Liver (tissue), 9 donors: Measurements from ENCODE around the gene AZGP1. TPM values are rescaled to one million over a fixed set of nuclear protein-coding genes. Genes with fewer than 3 reads are reported as not detected.
"Not testable (repeated sequence)": the region's sequence is repeated elsewhere in the genome, so short reads cannot be mapped to it uniquely, and the experiment has no call there.

Source experiments
- DNase-seq: peaks from one replicate; pipeline ENCODE4 v3.0.0-alpha.2; 2017; ENCODE audit warnings: low spot score
- H3K27ac ChIP-seq, 2 donors: one replicate each; pipeline ENCODE4 v1.7.0; 2013; ENCODE audit warnings: inconsistent platforms in 2 of 2, low read length in 2 of 2, control low read depth in 1 of 2, low read depth in 1 of 2, mild to moderate bottlenecking in 1 of 2
- H3K27me3 ChIP-seq, 4 donors: one replicate each; pipeline versions ENCODE4 v1.6.1 to v1.7.0; 2013; ENCODE audit warnings: low read length in 3 of 4, inconsistent platforms in 1 of 4, mild to moderate bottlenecking in 1 of 4, moderate library complexity in 1 of 4; ENCODE audit not compliant: control insufficient read depth in 4 of 4, insufficient read depth in 4 of 4
- H3K36me3 ChIP-seq, 4 donors: one replicate each; pipeline versions ENCODE4 v1.6.1 to v1.7.0; 2013; ENCODE audit warnings: low read length in 3 of 4, mild to moderate bottlenecking in 3 of 4, low read depth in 1 of 4, moderate library complexity in 1 of 4; ENCODE audit not compliant: control insufficient read depth in 4 of 4, insufficient read depth in 3 of 4
- H3K4me1 ChIP-seq, 4 donors: one replicate each; pipeline versions ENCODE4 v1.6.1 to v1.7.0; 2013; ENCODE audit warnings: low read length in 3 of 4, mild to moderate bottlenecking in 3 of 4, moderate library complexity in 1 of 4; ENCODE audit not compliant: control insufficient read depth in 4 of 4, insufficient read depth in 4 of 4
- H3K4me3 ChIP-seq, 3 donors: one replicate each; pipeline versions ENCODE4 v1.6.1 to v1.7.0; 2013; ENCODE audit warnings: low read length in 3 of 3, control low read depth in 1 of 3, low read depth in 1 of 3, mild to moderate bottlenecking in 1 of 3
- H3K9ac ChIP-seq, 2 donors: one replicate each; pipeline ENCODE4 v1.7.0; 2013; ENCODE audit warnings: low read length in 2 of 2, mild to moderate bottlenecking in 2 of 2, moderate library complexity in 2 of 2, control low read depth in 1 of 2, low read depth in 1 of 2
- H3K9me3 ChIP-seq, 4 donors: one replicate each; pipeline versions ENCODE4 v1.6.1 to v1.7.0; 2013; ENCODE audit warnings: low read length in 3 of 4; ENCODE audit not compliant: control insufficient read depth in 4 of 4
- CTCF ChIP-seq: fragments of 150-350 bp; IDR thresholded peaks from 2 replicates; pipeline ENCODE4 v1.5.1; 2017; ENCODE audit warnings: improper control_type of control experiment, low read depth, low read length; ENCODE audit not compliant: missing input control
- EGR1 ChIP-seq, 2 donors: IDR thresholded peaks; 2 replicates each; pipeline ENCODE4 v1.6.1; 2016 to 2018; ENCODE audit warnings: antibody characterized with exemption in 2 of 2, low read depth in 2 of 2
- GABPA ChIP-seq, 2 donors: IDR thresholded peaks in 1 of 2; conservative IDR thresholded peaks in 1 of 2; 2 replicates each; pipeline ENCODE4 v1.6.1; 2016; ENCODE audit warnings: antibody characterized with exemption in 2 of 2, mild to moderate bottlenecking in 1 of 2, moderate library complexity in 1 of 2
- HNF4A ChIP-seq, 2 donors: conservative IDR thresholded peaks; 2 replicates each; pipeline ENCODE4 v1.6.1; 2016; ENCODE audit warnings: antibody characterized with exemption in 2 of 2, mild to moderate bottlenecking in 2 of 2
- HNF4G ChIP-seq: IDR thresholded peaks from 2 replicates; pipeline ENCODE4 v1.6.1; 2016; ENCODE audit warnings: antibody characterized with exemption
- JUND ChIP-seq, 2 donors: IDR thresholded peaks; 2 replicates each; pipeline ENCODE4 v1.6.1; 2016; ENCODE audit warnings: antibody characterized with exemption in 2 of 2
- MAX ChIP-seq: IDR thresholded peaks from 2 replicates; pipeline ENCODE4 v1.6.1; 2016; ENCODE audit warnings: antibody characterized with exemption
- RAD21 ChIP-seq, 2 donors: IDR thresholded peaks; 2 replicates each; pipeline ENCODE4 v1.6.1; 2016; ENCODE audit warnings: antibody characterized with exemption in 2 of 2, mild to moderate bottlenecking in 2 of 2
- REST ChIP-seq: IDR thresholded peaks from 2 replicates; pipeline ENCODE4 v1.6.1; 2016; ENCODE audit warnings: antibody characterized with exemption, mild to moderate bottlenecking
- RXRA ChIP-seq, 2 donors: IDR thresholded peaks; 2 replicates each; pipeline ENCODE4 v1.6.1; 2017 to 2018; ENCODE audit warnings: antibody characterized with exemption in 2 of 2, mild to moderate bottlenecking in 1 of 2
- SP1 ChIP-seq: IDR thresholded peaks from 2 replicates; pipeline ENCODE4 v1.6.1; 2018; ENCODE audit warnings: antibody characterized with exemption, mild to moderate bottlenecking
- TAF1 ChIP-seq: conservative IDR thresholded peaks from 2 replicates; pipeline ENCODE4 v1.6.1; 2016; ENCODE audit warnings: antibody characterized with exemption, mild to moderate bottlenecking
- YY1 ChIP-seq: IDR thresholded peaks from 2 replicates; pipeline ENCODE4 v1.6.1; 2016; ENCODE audit warnings: antibody characterized with exemption, mild to moderate bottlenecking
- ZBTB33 ChIP-seq: IDR thresholded peaks from 2 replicates; pipeline ENCODE4 v1.6.1; 2016; ENCODE audit warnings: antibody characterized with exemption
- WGBS: extraction: QIAGEN DNeasy Blood & Tissue Kit; methylation state at CpG from one replicate; pipeline ENCODE4 v1.1.7; 2013; 5-methylcytosine and 5-hydroxymethylcytosine counted together
- polyA plus RNA-seq, 2 donors: library from polyadenylated mRNA; stranded (reverse) in 1 of 2; unstranded in 1 of 2; fragments of 200-250 nt in 1 of 2; fragments of >200 nt in 1 of 2; fragmentation: Nextera tagmentation in 1 of 2; extraction: Ambion mirVana in 1 of 2; gene quantifications; one replicate each; pipeline versions ENCODE4 v1.2.1 to v1.2.3, GENCODE V29; 2013 to 2015
- total RNA-seq, 2 donors: library from RNA; depleted of rRNA; stranded (reverse); fragments of >200 nt; gene quantifications; one replicate each; pipeline ENCODE4 v1.2.3, GENCODE V29; 2014
- donor health status: healthy.
- donor health status: healthy.
- donor health status: healthy.
- donor health status: healthy.
- donor health status: healthy.

The AZGP1 gene
- total and polyA plus RNA-seq, 4 donors = 99.5 to 2,721 (median 1,150) TPM

GRCh38 chr7:100013328-100013676, 37.5 kb upstream of the AZGP1 start:
- Histone ChIP-seq H3K27ac (peak overlapping the region in 1 of 2 donors; percentile 71), H3K9me3 (no peaks in the 10 kb centered on the region), H3K36me3 (no peaks in the 10 kb centered on the region), H3K9ac (no peak overlapping the region), H3K27me3 (no peaks in the 10 kb centered on the region), H3K4me3 (no peak overlapping the region), H3K4me1 (peaks cover 13 to 57% (median 38%) of the 10 kb centered on the region in 4 donors)
- WGBS = 80% methylated on average over 3 of the region's 3 CpGs
- TF ChIP-seq YY1 (no peak), CTCF (no peak), SP1 (no peak), GABPA (IDR thresholded peaks at IDR 0.05 in 1 of 2, conservative IDR thresholded peaks at IDR 0.05 in 1 of 2) (no peak)
- DNase-seq = no peak

GRCh38 chr7:100012385-100013327, 36.8 kb upstream of the AZGP1 start:
- not testable (repeated sequence) for H3K27me3 ChIP-seq, H3K9me3 ChIP-seq, H3K36me3 ChIP-seq, DNase-seq
- H3K4me1 ChIP-seq = peaks cover 11 to 58% (median 33%) of the 10 kb centered on the region in 4 donors
- peak; percentile 17 for TF ChIP-seq REST
- peak in 1 of 2 donors; percentile 41 for TF ChIP-seq GABPA (IDR thresholded peaks at IDR 0.05 in 1 of 2, conservative IDR thresholded peaks at IDR 0.05 in 1 of 2)
- TF ChIP-seq RAD21 (IDR thresholded peaks at IDR 0.05) = peak in 1 of 2 donors; percentile 22
- TF ChIP-seq HNF4A (conservative IDR thresholded peaks at IDR 0.05) = peak in 1 of 2 donors; percentile 40
- TF ChIP-seq RXRA (IDR thresholded peaks at IDR 0.05) = peak; percentile 56 to 62
- TF ChIP-seq YY1 = peak; percentile 39
- peak; percentile 9 for TF ChIP-seq TAF1
- TF ChIP-seq JUND (IDR thresholded peaks at IDR 0.05) = peak in 1 of 2 donors; percentile 8
- peak overlapping the region; percentile 71 to 78 for H3K27ac ChIP-seq
- WGBS = 36% methylated on average over 14 of the region's 14 CpGs
- peak overlapping the region in 1 of 3 donors; percentile 2 for H3K4me3 ChIP-seq
- peak overlapping the region in 1 of 2 donors; percentile 5 for H3K9ac ChIP-seq

- H3K4me1 ChIP-seq = peaks cover 14 to 56% (median 39%) of the 10 kb centered on the region in 4 donors
- DNase-seq = no peak
- H3K27me3 ChIP-seq = no peaks in the 10 kb centered on the region
- no peak overlapping the region for H3K9ac ChIP-seq
- H3K4me3 ChIP-seq = no peak overlapping the region
- 33% methylated on average over 3 of the region's 3 CpGs for WGBS
- H3K9me3 ChIP-seq = no peaks in the 10 kb centered on the region
- H3K27ac ChIP-seq = peak overlapping the region; percentile 71 to 78
- H3K36me3 ChIP-seq = no peaks in the 10 kb centered on the region
- peak; percentile 62 for TF ChIP-seq TAF1
- TF ChIP-seq EGR1 (IDR thresholded peaks at IDR 0.05; ENCODE audit: low read depth in 2 of 2) = no peak
- no peak for TF ChIP-seq GABPA (IDR thresholded peaks at IDR 0.05 in 1 of 2, conservative IDR thresholded peaks at IDR 0.05 in 1 of 2)
- TF ChIP-seq HNF4G = no peak
- no peak for TF ChIP-seq YY1
- TF ChIP-seq ZBTB33 = no peak
- no peak for TF ChIP-seq CTCF
- peak; percentile 7 to 14 for TF ChIP-seq RAD21 (IDR thresholded peaks at IDR 0.05)
- TF ChIP-seq MAX = no peak
- TF ChIP-seq RXRA (IDR thresholded peaks at IDR 0.05) = peak; percentile 58 to 72
- peak; percentile 85 for TF ChIP-seq SP1
- TF ChIP-seq JUND (IDR thresholded peaks at IDR 0.05) = no peak
Measured at GRCh38 chr7:100011516-100011915, 35.7 kb upstream of the AZGP1 start.
